ENCODE results near the gene PIGN.

GRCh38 chr18:62085756-62086155 is 101.1 kb downstream of the PIGN start:
- TF ChIP-seq, protein P1, sequence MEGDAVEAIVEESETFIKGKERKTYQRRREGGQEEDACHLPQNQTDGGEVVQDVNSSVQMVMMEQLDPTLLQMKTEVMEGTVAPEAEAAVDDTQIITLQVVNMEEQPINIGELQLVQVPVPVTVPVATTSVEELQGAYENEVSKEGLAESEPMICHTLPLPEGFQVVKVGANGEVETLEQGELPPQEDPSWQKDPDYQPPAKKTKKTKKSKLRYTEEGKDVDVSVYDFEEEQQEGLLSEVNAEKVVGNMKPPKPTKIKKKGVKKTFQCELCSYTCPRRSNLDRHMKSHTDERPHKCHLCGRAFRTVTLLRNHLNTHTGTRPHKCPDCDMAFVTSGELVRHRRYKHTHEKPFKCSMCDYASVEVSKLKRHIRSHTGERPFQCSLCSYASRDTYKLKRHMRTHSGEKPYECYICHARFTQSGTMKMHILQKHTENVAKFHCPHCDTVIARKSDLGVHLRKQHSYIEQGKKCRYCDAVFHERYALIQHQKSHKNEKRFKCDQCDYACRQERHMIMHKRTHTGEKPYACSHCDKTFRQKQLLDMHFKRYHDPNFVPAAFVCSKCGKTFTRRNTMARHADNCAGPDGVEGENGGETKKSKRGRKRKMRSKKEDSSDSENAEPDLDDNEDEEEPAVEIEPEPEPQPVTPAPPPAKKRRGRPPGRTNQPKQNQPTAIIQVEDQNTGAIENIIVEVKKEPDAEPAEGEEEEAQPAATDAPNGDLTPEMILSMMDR (IDR thresholded peaks at IDR 0.05) = no peak
- TF ChIP-seq POLR2A (IDR thresholded peaks at IDR 0.05) = no peak
